ENCODE data around the gene STRAP. TPM values are rescaled to one million over a fixed set of nuclear protein-coding genes. Genes with fewer than 3 reads are reported as not detected.
"Not testable (repeated sequence)": the region's sequence is repeated elsewhere in the genome, so short reads cannot be mapped to it uniquely, and the experiment has no call there.

STRAP gene
- total RNA-seq, 1 experiment from 2014 or later = 210 TPM

DNA sequence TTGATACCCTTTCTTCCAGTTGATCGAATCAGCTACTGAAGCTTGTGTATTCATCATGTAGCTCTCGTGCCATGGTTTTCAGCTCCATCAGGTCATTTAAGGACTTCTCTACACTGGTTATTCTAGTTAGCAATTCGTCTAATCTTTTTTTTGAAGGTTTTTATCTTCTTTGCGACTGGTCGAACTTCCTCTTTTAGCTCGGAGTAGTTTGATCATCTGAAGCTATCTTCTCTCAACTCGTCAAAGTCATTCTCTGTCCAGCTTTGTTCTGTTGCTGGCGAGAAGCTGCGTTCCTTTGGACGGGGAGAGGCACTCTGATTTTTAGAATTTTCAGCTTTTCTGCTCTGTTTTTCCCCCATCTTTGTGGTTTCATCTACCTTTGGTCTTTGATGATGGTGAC, 66.3 kb downstream of the STRAP start:
- Mint-ChIP-seq H3K36me3 (ENCODE audit: insufficient read depth in 1 of 3, low read depth in 3 of 3) (peaks cover 11 to 18% (median 13%) of the 10 kb centered on the region in 3 experiments), H3K9me3 (peaks cover 18 to 32% of the 10 kb centered on the region in 2 experiments)
- not testable (repeated sequence) for H3K4me3 Mint-ChIP-seq; H3K27me3 ChIP-seq (ENCODE audit: insufficient read depth, low read length); H3K9ac ChIP-seq (ENCODE audit: extremely low read depth, insufficient read length, low read length); H3K56ac ChIP-seq (ENCODE audit: insufficient read length, low read depth, low read length); H4K20me1 ChIP-seq (ENCODE audit: control insufficient read depth, insufficient read depth, insufficient read length); H3K23ac ChIP-seq (ENCODE audit: insufficient read length, low read depth, low read length); H2BK20ac ChIP-seq (ENCODE audit: low read depth, low read length, poor library complexity, severe bottlenecking); H4K5ac ChIP-seq (ENCODE audit: insufficient read length, low read depth, low read length); H3K79me2 ChIP-seq (ENCODE audit: insufficient read depth, low read length); H3K4me2 ChIP-seq (ENCODE audit: insufficient read depth, insufficient read length, low read length); H3K18ac ChIP-seq (ENCODE audit: insufficient read length, low read depth, low read length); H2AFZ ChIP-seq (ENCODE audit: low read length); H4K91ac ChIP-seq (ENCODE audit: insufficient read length, low read depth, low read length); H2AK5ac ChIP-seq (ENCODE audit: insufficient read length, low read length); H3K14ac ChIP-seq (ENCODE audit: insufficient read depth, low read length); H3T11ph ChIP-seq (ENCODE audit: low read length); DNase-seq; H2BK5ac ChIP-seq (ENCODE audit: insufficient read length, low read length); H3K27ac Mint-ChIP-seq; H2BK15ac ChIP-seq (ENCODE audit: low read depth, low read length); H3K27ac ChIP-seq (ENCODE audit: insufficient read length, low read depth, low read length); H3K4me1 ChIP-seq (ENCODE audit: insufficient read depth, low read length); H3K4ac ChIP-seq (ENCODE audit: low read depth, low read length); H3K79me1 ChIP-seq (ENCODE audit: insufficient read depth, low read depth, low read length, poor library complexity, severe bottlenecking); H2BK120ac ChIP-seq (ENCODE audit: low read depth, low read length, poor library complexity, severe bottlenecking); H3K4me1 Mint-ChIP-seq; H3K23me2 ChIP-seq (ENCODE audit: insufficient read length, low read depth, low read length, poor library complexity, severe bottlenecking); H2BK12ac ChIP-seq (ENCODE audit: insufficient read length, low read depth, low read length); H3K27me3 Mint-ChIP-seq (ENCODE audit: low read depth); H3K9me3 ChIP-seq (ENCODE audit: control insufficient read depth, low read depth, low read length); H4K8ac ChIP-seq (replicated peaks; ENCODE audit: insufficient read length, low read depth, low read length)
- WGBS (ENCODE audit: extremely low coverage, insufficient read length, low lambda C conversion rate) = no CpG with 5 or more reads among the region's 10 CpGs

Other genes starting within 250 kb of the STRAP start
- 1.9 and 2.2 TPM in 2 replicates for gene EPS8, start 93.0 kb upstream of the STRAP start, total RNA-seq (2021)
- 20.5 and 20.9 TPM in 2 replicates for gene DERA, start 28.9 kb downstream of the STRAP start, total RNA-seq (2021)